Hypothalamus (tissue), 51 donors: ENCODE data around the gene LARP4.
"Not testable (repeated sequence)": the region's sequence is repeated elsewhere in the genome, so short reads cannot be mapped to it uniquely, and the experiment has no call there.

Experiments
- DNase-seq, 51 donors: peaks; one replicate each; lab custom pipeline; 2025; lab: John Stamatoyannopoulos, UW

Gene LARP4

DNA sequence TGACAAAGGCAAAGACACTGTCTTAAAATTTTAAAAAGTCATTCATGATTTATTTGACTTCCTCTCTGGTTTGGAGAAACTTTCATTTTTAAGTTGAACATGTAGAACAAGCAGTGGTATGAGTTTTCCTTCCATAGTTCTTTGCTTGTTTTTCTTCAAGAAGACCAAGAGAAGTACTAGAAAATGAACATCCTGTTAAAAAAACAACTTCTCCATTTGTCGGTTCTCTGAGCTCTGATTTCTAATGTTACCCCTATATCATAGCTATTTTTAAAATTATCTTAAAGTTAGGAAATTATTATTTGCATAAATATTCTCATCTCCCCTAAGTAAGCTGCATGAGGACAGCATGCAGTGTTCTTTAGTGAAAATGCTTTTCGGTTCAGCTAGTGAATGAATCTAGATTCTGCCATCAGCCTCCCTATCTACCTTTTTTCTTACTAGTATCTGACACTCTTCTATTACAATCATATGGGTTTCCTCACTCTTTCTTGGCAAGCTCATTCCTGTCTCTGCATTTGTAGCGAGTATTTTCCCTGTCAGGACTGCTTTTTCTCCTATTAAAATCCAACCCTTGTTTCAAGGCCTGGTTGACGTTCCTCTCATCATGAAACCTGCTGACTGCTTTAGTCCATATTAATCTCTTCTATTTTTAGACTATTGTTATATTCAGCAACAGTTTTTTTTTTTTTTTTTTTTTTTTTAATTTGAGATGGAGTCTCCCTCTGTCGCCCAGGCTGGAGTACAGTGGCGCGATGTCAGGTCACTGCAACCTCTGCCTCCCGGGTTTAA is 119.9 kb downstream of the LARP4 start:
- DNase-seq = peak in 1 of 51 donors; percentile 7

DNA sequence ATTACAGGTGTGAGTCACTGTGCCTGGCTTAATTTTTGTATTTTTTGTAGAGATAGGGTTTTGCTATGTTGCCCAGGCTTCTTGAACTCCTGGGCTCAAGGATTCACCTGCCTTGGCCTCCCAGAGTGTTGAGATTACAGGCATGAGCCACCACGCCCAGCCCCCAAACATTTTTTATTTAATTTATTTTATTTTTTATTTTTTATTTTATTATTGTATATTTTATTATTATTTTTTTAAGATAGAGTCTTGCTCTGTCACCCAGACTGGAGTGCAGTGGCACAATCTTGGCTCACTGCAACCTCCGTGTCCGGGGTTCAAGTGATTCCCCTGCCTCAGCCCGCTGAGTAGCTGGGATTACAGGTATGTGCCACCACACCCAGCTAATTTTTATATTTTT is 121.1 kb downstream of the LARP4 start:
- not testable (repeated sequence) for DNase-seq

DNA sequence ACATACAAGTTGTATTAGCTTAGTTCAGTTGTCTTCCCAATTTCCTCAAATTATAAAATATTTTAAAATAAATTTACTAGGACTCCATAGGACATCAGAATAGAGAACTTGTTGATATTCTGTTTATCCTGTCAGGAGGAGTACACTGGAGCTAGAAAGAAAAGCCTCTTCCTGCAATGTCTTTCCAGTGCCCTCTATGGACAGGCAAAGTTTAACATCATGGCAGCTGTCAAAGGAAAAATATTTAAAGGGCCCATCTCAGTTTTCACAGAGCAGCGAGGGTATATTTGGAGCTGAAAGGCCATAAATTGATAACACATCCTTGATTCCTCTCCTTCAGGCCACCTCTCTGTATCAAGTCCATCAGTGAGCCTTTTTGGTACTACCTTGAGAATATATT is 123.1 kb downstream of the LARP4 start:
- no peak for DNase-seq

DNA sequence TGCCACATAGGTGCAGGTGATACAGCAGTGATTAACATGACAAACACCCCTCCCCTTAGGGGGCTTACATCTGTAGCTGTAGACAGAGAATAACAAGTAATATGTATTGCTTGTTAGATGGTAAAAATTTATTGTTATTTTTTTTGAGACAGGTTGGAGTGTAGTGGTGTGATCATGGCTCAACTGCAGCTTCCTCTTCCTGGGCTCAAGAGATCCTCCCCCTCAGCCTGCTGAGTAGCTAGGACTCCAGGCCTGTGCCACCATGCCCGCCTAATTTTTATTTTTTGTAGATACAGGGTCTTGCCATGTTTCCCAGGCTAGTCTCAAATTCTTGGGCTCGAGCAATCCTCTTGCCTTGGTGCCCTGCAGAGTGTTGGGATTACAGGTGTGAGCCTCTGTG is 123.9 kb downstream of the LARP4 start:
- DNase-seq = no peak

DNA sequence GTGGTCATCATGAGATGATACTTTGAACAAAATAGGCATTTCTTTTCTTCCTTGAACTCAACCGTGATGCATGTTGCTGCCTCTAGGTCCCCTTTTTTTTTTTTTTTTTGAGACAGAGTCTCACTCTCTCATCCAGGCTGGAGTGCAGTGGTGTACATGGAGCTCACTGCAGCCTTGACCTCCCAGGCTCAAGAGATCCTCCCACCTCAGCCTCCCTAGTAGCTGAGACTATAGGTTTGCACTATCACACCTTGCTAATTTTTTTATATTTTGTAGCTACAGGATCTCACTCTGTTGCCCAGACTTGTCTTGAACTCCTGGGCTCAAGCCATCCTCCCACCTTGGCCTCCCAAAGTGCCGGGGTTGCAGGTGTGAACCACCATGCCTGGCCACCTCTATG is 124.7 kb downstream of the LARP4 start:
- no peak for DNase-seq

DNA sequence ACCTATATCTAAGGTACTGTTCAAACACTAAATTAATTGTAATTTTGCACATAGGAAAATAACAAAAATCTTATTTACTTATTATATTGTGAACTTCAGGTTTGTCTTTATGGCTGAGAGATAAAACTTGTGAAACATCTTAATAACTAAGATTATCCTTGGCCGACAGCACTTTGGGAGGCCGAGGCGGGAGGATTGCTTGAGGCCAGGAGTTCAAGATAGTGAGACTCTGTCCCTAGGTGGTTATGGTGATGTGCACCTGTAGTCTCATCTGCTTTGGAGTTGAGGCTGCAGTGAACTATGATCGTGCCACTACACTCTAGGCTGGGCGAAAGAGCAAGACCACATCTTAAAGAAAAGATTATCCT is 126.7 kb downstream of the LARP4 start:
- no peak for DNase-seq

DNA sequence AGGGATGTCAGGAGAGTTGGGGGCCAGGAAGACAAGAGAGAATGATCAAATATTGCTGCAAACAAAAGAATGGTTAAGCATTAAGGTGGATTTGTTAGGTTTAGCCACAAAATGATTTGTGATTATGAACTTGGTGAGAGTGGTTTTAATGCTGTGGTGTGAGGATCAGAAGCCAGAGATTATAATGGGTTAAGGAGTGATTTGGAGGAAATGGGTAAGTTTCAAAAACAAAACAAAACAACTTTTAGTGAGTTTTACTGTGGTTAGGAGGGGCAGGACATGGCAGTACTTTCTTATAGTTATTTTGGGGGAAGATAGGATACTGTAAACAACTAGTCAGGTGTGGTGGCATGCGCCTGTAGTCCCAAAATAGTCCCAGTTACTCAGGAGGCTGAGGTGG is 128.1 kb downstream of the LARP4 start:
- DNase-seq = no peak

DNA sequence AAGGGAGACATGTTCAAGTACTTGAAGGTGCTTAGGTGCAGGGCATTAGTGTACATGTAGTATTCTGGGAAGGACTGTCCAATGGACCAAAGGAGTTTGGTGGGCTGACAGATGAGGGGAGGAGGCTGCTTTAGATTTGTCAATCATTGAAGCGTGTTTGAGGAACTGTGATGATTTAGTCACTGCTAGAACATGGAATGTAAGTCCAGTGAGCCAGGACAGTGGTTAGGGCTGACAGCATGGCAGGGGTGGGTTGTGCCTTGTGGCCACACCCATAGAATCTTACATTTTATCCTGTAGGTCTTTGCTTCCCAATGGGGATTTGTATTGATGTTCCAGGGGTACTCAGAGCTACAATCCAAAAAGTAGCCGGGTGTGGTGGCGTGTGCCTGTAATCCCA is 128.7 kb downstream of the LARP4 start:
- no peak for DNase-seq
